ENCODE data around the gene BICC1. TPM values are rescaled to one million over a fixed set of nuclear protein-coding genes. Genes with fewer than 3 reads are reported as not detected.

The BICC1 gene
- total and polyA plus RNA-seq, 2 donors (not counting 3 experiments of a cell fraction or from before 2014, with no cell fraction given), result 0.06 to 0.29 TPM

DNA sequence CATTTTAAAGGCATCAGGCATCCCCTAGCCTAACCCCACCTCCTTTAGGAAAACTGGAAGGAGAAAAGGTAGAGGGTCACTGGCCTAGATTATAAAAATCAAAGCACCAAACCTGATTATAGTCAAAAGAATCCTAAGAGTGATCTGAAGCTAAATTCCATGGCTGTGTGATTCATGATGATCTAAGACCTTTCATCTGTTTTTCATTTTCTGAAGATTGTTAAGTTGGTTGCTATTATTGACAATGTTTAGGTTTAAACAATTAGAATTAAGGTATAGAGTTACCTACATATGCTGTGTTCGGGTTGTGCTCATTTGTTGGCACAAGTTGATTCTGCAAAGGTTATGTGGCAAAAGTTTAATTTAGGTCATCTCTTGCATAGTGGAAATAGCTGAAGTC is 148.7 kb downstream of the BICC1 start:
- Histone ChIP-seq H4K20me1 (replicated peaks; ENCODE audit: control insufficient read depth, extremely low read depth, insufficient read depth, low read length) (no peaks in the 10 kb centered on the region), H2AFZ (ENCODE audit: low read depth, low read length) (no peak overlapping the region), H3K4me2 (ENCODE audit: insufficient read depth, low read length) (no peak overlapping the region), H3K36me3 (ENCODE audit: control insufficient read depth in 2 of 2, extremely low read depth in 1 of 2, insufficient read depth in 2 of 2, low read length in 2 of 2) (no peaks in the 10 kb centered on the region), H3K9ac (replicated peaks; ENCODE audit: extremely low read depth, insufficient read depth, low read length) (no peak overlapping the region), H3K9me3 (replicated peaks; ENCODE audit: control insufficient read depth, insufficient read depth, low read length) (no peaks in the 10 kb centered on the region), H3K79me2 (ENCODE audit: control insufficient read depth, insufficient read depth, low read length) (no peaks in the 10 kb centered on the region), H3K27me3 (ENCODE audit: control insufficient read depth in 2 of 2, insufficient read depth in 2 of 2, low read length in 2 of 2) (no peaks in the 10 kb centered on the region), H3K9me1 (replicated peaks; ENCODE audit: control insufficient read depth, extremely low read depth, insufficient read depth, low read length) (no peaks in the 10 kb centered on the region), H3K4me1 (ENCODE audit: control insufficient read depth, extremely low read depth, insufficient read depth, low read length) (no peaks in the 10 kb centered on the region), H3K4me3 (replicated peaks in 1 of 3; ENCODE audit: insufficient read depth in 1 of 3, low read depth in 1 of 3, low read length in 3 of 3) (no peak overlapping the region), H3K27ac (ENCODE audit: insufficient read depth, low read depth, low read length) (no peak overlapping the region)
- ChIA-PET CTCF (no interaction called here), POLR2A (no interaction called here)
- dilution Hi-C loops (cut with MboI; ENCODE audit: extremely low pct_ligation_motif_present, low sequenced_read_pairs) (no loop called here), intact Hi-C loops (cut with micrococcal nuclease) (no loop called here)
- FAIRE-seq (no peak), DNase-seq (ENCODE audit: low read depth, low spot score) (no peak)
- BruUV-seq (replicated peaks), result no TSS peak
- TF ChIP-seq, protein P1, sequence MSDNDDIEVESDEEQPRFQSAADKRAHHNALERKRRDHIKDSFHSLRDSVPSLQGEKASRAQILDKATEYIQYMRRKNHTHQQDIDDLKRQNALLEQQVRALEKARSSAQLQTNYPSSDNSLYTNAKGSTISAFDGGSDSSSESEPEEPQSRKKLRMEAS (IDR thresholded peaks at IDR 0.05; ENCODE audit: insufficient read depth, insufficient read length), result no peak
- TF ChIP-seq JUN (IDR thresholded peaks at IDR 0.05; ENCODE audit: borderline replicate concordance, insufficient read depth, insufficient read length, low read depth) (no peak), EZH2 (IDR thresholded peaks at IDR 0.05; ENCODE audit: borderline replicate concordance, low read depth, low read length, severe bottlenecking) (no peak), GATA2 (IDR thresholded peaks at IDR 0.05; ENCODE audit: insufficient read depth, insufficient read length, low read depth, low read length) (no peak), FOS (IDR thresholded peaks at IDR 0.05; ENCODE audit: borderline replicate concordance, insufficient read depth, low read length) (no peak), POLR2AphosphoS5 (IDR thresholded peaks at IDR 0.05; ENCODE audit: insufficient read depth, low read depth, low read length) (no peak), POLR2A (IDR thresholded peaks at IDR 0.05; ENCODE audit: low read depth, low read length) (no peak), MYC (IDR thresholded peaks at IDR 0.05; ENCODE audit: low read depth, low read length) (no peak)
- TF ChIP-seq, protein P2, sequence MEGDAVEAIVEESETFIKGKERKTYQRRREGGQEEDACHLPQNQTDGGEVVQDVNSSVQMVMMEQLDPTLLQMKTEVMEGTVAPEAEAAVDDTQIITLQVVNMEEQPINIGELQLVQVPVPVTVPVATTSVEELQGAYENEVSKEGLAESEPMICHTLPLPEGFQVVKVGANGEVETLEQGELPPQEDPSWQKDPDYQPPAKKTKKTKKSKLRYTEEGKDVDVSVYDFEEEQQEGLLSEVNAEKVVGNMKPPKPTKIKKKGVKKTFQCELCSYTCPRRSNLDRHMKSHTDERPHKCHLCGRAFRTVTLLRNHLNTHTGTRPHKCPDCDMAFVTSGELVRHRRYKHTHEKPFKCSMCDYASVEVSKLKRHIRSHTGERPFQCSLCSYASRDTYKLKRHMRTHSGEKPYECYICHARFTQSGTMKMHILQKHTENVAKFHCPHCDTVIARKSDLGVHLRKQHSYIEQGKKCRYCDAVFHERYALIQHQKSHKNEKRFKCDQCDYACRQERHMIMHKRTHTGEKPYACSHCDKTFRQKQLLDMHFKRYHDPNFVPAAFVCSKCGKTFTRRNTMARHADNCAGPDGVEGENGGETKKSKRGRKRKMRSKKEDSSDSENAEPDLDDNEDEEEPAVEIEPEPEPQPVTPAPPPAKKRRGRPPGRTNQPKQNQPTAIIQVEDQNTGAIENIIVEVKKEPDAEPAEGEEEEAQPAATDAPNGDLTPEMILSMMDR (IDR thresholded peaks at IDR 0.05; ENCODE audit: extremely low read depth in 1 of 2, insufficient read depth in 1 of 2, low read depth in 1 of 2, low read length in 2 of 2), result no peak
